Mesodermal cell (in vitro differentiated cells): Measurements from ENCODE around the gene SRGAP1.
"Not testable (repeated sequence)": the region's sequence is repeated elsewhere in the genome, so short reads cannot be mapped to it uniquely, and the experiment has no call there.

Experiments used
- H3K27ac ChIP-seq: 2 replicates; pipeline ENCODE4 v1.7.0; 2013; ENCODE audit warnings: mild to moderate bottlenecking, low read depth, low read length, moderate library complexity; ENCODE audit not compliant: severe bottlenecking
- H3K36me3 ChIP-seq: 2 replicates; pipeline ENCODE4 v1.7.1; 2013; ENCODE audit warnings: mild to moderate bottlenecking, low read length, moderate library complexity; ENCODE audit not compliant: control insufficient read depth, insufficient read depth
- H3K4me1 ChIP-seq: one replicate; pipeline ENCODE4 v1.7.1; 2013; ENCODE audit warnings: mild to moderate bottlenecking, low read length; ENCODE audit not compliant: insufficient read depth, control insufficient read depth, poor library complexity, severe bottlenecking
- H3K4me3 ChIP-seq: 2 replicates; pipeline ENCODE4 v1.7.0; 2013; ENCODE audit warnings: low read length, control low read depth, mild to moderate bottlenecking; ENCODE audit not compliant: insufficient read depth, poor library complexity, severe bottlenecking; ENCODE audit errors: extremely low read depth
- H3K9me3 ChIP-seq: 2 replicates; pipeline ENCODE4 v1.7.1; 2013; ENCODE audit warnings: mild to moderate bottlenecking, low read length, moderate library complexity; ENCODE audit not compliant: control insufficient read depth
- WGBS, 2 experiments: methylation state at CpG; one replicate each; pipeline ENCODE4 v1.1.5; 2013; ENCODE audit warnings: missing lambda C conversion rate in 2 of 2; ENCODE audit not compliant: insufficient coverage in 2 of 2; 5-methylcytosine and 5-hydroxymethylcytosine counted together

SRGAP1 gene

GRCh38 chr12:63870838-63871237 lies 26.3 kb downstream of the SRGAP1 start:
- no peaks in the 10 kb centered on the region for H3K4me1 ChIP-seq
- no peaks in the 10 kb centered on the region for H3K9me3 ChIP-seq
- no peak overlapping the region for H3K27ac ChIP-seq
- H3K4me3 ChIP-seq: no peak overlapping the region
- no peaks in the 10 kb centered on the region for H3K36me3 ChIP-seq
- 84 to 90% methylated on average over 3 to 4 of the region's 4 CpGs for WGBS, 2 experiments

- H3K27ac ChIP-seq: no peak overlapping the region
- no peaks in the 10 kb centered on the region for H3K9me3 ChIP-seq
- no peaks in the 10 kb centered on the region for H3K36me3 ChIP-seq
- no peak overlapping the region for H3K4me3 ChIP-seq
- no CpG with 5 or more reads among the region's 3 CpGs for WGBS, 2 experiments
- no peaks in the 10 kb centered on the region for H3K4me1 ChIP-seq
These were observed 30.5 kb downstream of the SRGAP1 start for GRCh38 chr12:63874897-63875480.

- H3K36me3 ChIP-seq: no peaks in the 10 kb centered on the region
- H3K4me3 ChIP-seq: no peak overlapping the region
- H3K9me3 ChIP-seq: no peaks in the 10 kb centered on the region
- no peaks in the 10 kb centered on the region for H3K4me1 ChIP-seq
- 81 to 94% methylated on average over 2 to 3 of the region's 3 CpGs for WGBS, 2 experiments
- H3K27ac ChIP-seq: no peak overlapping the region
These were observed 31.2 kb downstream of the SRGAP1 start for GRCh38 chr12:63875703-63876102.

GRCh38 chr12:63876980-63877379 lies 32.5 kb downstream of the SRGAP1 start:
- no peak overlapping the region for H3K27ac ChIP-seq
- no peak overlapping the region for H3K4me3 ChIP-seq
- 90 to 100% methylated on average over 4 of the region's 4 CpGs for WGBS, 2 experiments
- H3K36me3 ChIP-seq: no peaks in the 10 kb centered on the region
- H3K4me1 ChIP-seq: no peaks in the 10 kb centered on the region
- H3K9me3 ChIP-seq: no peaks in the 10 kb centered on the region

- Histone ChIP-seq H3K36me3 (no peaks in the 10 kb centered on the region), H3K27ac (no peak overlapping the region), H3K9me3 (no peaks in the 10 kb centered on the region), H3K4me3 (no peak overlapping the region), H3K4me1 (no peaks in the 10 kb centered on the region)
- 100% methylated on average over 1 of the region's 1 CpG; no CpG with 5 or more reads in 1 of the 2 experiments for WGBS, 2 experiments
These were observed 33.2 kb downstream of the SRGAP1 start for GRCh38 chr12:63877693-63878092.

- H3K4me3 ChIP-seq, H3K4me1 ChIP-seq, H3K36me3 ChIP-seq, H3K9me3 ChIP-seq, H3K27ac ChIP-seq: not testable (repeated sequence)
- 87 to 93% methylated on average over 2 to 5 of the region's 9 CpGs for WGBS, 2 experiments
These were observed 35.7 kb downstream of the SRGAP1 start for GRCh38 chr12:63880235-63880634.

- Histone ChIP-seq H3K4me1 (no peaks in the 10 kb centered on the region), H3K36me3 (peaks cover 2% of the 10 kb centered on the region), H3K4me3 (no peak overlapping the region), H3K9me3 (no peaks in the 10 kb centered on the region), H3K27ac (no peak overlapping the region)
- 100% methylated on average over 1 to 3 of the region's 6 CpGs for WGBS, 2 experiments
These were observed 36.3 kb downstream of the SRGAP1 start for GRCh38 chr12:63880742-63881263.

GRCh38 chr12:63882844-63883243 lies 38.3 kb downstream of the SRGAP1 start:
- no peak overlapping the region for H3K4me3 ChIP-seq
- peaks cover 2% of the 10 kb centered on the region for H3K36me3 ChIP-seq
- no peak overlapping the region for H3K27ac ChIP-seq
- no peaks in the 10 kb centered on the region for H3K4me1 ChIP-seq
- H3K9me3 ChIP-seq: no peaks in the 10 kb centered on the region
- 46 to 79% methylated on average over 2 of the region's 2 CpGs for WGBS, 2 experiments

GRCh38 chr12:63885401-63885800 lies 40.9 kb downstream of the SRGAP1 start:
- 100% methylated on average over 1 to 2 of the region's 2 CpGs for WGBS, 2 experiments
- H3K36me3 ChIP-seq: peaks cover 2% of the 10 kb centered on the region
- H3K4me1 ChIP-seq: peaks cover 3% of the 10 kb centered on the region
- no peak overlapping the region for H3K27ac ChIP-seq
- no peak overlapping the region for H3K4me3 ChIP-seq
- no peaks in the 10 kb centered on the region for H3K9me3 ChIP-seq

- Histone ChIP-seq H3K4me1 (peaks cover 3% of the 10 kb centered on the region), H3K36me3 (peaks cover 2% of the 10 kb centered on the region), H3K27ac (no peak overlapping the region), H3K4me3 (no peak overlapping the region), H3K9me3 (no peaks in the 10 kb centered on the region)
- 91 to 96% methylated on average over 5 to 7 of the region's 8 CpGs for WGBS, 2 experiments
These were observed 44.6 kb downstream of the SRGAP1 start for GRCh38 chr12:63888908-63889635.
